Measurements from ENCODE around the gene OR51E1.

OR51E1 gene

DNA sequence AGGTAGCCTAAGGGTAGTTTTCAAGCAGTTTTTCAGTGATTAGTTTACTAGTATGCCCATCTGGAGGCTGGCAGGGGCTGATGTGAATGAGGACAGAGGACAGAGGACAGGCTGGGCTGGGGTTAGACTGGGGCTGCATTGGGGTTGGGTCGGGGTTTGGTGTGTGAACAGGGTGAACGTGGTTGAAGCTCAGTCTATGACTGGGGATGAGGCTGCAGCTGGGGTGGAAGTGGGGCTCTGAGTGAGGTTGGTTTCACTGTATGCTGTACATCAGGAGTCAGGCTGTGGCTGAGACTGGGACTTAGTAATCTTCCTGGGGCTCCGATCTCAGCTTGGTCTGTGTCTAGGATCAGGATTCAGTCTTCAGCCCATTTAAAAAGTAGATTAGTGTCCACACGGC is 451 bp downstream of the OR51E1 start:
- no peak for DNase-seq
- intact Hi-C loops (cut with DNase I) = loop anchor here (10.0 kb wide), 1 partner anchor 741 kb away; the partner anchor contains the start of gene OR51M1

DNA sequence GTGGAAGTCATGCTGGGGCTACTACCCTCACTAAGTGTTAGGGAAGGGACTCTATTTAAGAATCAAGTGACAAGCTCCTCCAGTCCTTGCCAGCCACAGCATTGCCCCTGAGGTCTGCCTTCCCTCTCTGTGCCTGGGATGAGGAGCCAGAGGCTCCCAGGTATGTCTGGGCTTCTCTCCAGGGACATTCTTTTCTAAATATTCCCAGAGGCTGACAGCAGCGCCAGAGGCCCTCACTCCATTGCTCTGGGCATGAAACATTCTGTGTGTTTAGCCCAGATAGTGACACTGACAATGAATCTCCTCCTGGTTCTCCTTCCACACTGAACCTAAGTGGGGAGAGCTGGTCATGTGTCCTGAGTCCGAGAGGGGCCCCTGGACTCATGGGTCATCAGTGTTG is 2.2 kb downstream of the OR51E1 start:
- intact Hi-C loops (cut with DNase I) = loop anchor here (10.0 kb wide), 1 partner anchor 739 kb away; the partner anchor contains the start of gene OR51M1
- no peak for DNase-seq

DNA sequence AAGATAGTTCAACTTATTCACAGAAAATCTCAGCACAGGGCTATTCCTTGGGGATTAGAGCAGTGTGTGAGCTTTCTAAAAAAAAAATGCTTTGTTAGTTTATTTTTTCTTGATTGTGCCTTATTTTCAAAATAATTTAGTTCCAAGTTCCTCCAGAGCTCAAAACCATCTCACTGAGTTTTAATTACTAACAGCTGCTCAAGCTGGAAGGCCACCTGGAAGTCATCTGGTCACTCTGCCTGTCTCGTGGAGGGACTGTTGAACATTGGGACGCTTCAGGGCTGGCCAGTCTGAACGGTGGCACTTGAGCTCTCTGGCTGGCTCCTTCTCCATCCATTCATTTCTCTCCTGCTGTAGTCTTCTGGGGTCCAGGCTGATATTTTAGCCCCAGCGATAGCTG is 4.0 kb downstream of the OR51E1 start:
- DNase-seq = no peak
- intact Hi-C loops (cut with DNase I) = loop anchor here (10.0 kb wide), 1 partner anchor 737 kb away; the partner anchor contains the start of gene OR51M1

DNA sequence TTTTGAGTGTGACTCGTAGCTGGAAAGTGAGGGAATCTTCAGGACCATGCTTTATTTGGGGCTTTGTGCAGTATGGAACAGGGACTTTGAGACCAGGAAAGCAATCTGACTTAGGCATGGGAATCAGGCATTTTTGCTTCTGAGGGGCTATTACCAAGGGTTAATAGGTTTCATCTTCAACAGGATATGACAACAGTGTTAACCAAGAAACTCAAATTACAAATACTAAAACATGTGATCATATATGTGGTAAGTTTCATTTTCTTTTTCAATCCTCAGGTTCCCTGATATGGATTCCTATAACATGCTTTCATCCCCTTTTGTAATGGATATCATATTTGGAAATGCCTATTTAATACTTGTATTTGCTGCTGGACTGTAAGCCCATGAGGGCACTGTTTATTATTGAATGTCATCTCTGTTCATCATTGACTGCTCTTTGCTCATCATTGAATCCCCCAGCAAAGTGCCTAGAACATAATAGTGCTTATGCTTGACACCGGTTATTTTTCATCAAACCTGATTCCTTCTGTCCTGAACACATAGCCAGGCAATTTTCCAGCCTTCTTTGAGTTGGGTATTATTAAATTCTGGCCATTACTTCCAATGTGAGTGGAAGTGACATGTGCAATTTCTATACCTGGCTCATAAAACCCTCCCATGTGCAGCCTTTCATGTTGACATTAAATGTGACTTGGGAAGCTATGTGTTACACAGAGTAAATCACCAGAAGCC is 11.0 kb downstream of the OR51E1 start:
- intact Hi-C loops (cut with DNase I) = no loop called here

DNA sequence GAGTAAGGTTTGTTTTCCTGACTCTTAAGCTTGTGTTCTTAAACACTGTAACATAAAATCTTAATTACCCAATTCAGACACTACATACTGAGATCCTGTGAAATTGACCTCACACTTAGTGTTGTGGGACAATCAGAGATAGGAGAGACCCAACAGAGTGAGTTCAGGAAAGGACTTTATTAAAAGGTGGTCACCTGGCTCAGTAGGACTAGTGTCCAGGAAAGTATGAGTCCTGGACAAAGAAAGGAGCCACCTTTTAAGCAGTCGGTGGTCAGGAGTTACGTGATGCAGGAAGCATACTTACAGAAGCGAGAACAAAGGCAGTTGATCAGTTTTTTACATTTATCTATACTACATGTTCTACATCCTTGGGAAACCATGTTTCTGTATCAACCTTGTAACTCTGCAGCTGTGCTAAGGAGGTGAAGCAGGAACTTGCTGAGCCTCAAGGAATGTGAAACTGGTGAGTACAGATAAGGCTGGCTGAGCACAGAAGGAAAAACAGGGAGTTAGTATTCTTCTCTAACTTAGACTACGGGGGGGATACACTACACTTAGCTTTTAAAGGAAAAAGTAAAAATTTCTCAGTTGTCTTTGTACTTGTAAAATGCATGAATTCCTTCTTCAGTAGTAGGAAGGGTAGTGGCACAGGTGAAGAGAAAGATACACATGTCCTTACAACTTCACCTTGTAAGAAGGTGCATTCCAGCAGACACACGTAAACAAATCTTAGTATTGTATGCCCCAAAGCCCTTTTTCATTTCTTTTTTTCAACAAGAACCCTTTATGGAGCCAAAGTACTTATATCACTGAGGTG is 15.1 kb downstream of the OR51E1 start:
- intact Hi-C loops (cut with DNase I) = no loop called here
- DNase-seq = no peak

More for the DNA sequence above, 11.0 kb downstream of the OR51E1 start:
- DNase-seq = no peak

DNA sequence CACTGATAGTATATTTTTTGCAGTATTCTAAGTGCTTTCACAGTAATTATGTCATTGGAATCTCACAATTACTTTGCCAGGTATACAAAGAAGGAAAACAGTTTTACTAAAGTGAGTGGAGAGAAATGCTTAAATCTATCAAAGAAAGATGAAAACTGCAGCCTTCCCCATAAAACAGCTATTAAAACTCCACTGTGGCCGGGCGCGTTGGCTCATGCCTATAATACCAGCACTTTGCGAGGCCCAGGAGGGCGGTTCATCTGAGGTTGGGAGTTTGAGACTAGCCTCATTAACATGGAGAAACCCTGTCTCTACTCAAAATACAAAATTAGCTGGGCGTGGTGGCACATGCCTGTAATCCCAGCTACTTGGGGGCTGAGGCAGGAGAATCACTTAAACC is 19.1 kb downstream of the OR51E1 start:
- DNase-seq = no peak
- intact Hi-C loops (cut with DNase I) = no loop called here

DNA sequence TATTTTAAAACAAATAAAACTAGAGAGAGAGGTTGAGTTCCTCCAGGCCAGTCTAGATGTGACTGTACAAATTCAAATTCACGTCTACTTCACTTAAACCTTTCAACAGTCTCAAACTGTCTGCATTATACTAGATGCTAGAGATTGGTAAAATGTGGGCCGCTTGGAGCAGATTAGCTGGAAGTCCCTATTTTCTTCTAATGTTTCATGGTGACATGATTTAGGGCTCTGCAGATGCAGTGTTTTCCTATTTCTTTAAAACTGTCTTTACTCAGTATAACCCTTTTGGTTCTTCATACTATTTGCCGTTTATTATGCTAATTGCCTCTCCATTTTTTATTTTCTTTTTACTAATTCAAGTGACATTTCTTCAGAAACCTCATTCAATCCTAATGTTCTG is 20.4 kb downstream of the OR51E1 start:
- intact Hi-C loops (cut with DNase I) = no loop called here
- DNase-seq = no peak

DNA sequence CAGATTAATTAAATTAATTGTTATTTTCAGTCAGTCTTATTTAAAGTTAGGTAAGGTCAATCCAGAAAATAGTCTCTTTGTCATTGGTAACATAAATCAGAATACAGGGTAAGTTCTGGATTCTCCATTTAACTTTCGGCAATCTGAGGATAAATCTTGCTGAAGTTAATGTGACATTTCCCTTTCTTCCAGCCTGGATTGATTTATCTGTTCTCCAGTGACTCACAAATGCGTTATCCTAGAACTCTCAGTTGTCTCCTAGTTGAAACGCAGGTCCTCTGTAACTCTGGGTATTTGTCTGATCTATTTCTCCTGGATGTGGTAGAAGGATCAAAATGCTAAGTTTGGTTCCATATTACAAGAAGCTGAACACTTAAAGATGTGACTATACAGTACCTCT is 21.0 kb downstream of the OR51E1 start:
- intact Hi-C loops (cut with DNase I) = no loop called here
- no peak for DNase-seq

DNA sequence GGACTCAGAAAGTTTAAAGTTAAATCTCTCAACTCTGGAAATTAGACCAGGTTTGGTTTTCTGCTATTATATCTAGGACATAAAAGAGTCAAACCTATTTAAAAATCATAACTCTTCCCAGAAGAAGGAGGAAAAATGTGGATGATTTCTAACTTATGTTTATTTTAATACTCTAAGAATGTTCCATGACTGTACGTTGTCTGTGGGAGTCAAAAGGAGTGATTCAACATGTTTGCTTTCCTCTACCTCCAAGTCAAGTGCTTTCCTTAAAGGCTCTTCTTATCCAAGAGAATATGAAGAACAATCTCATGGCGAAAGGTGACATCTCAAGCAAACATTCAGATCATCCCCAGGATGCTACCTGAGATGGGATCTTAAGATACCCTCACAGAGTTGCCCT is 21.6 kb downstream of the OR51E1 start:
- intact Hi-C loops (cut with DNase I) = no loop called here
- DNase-seq = no peak

DNA sequence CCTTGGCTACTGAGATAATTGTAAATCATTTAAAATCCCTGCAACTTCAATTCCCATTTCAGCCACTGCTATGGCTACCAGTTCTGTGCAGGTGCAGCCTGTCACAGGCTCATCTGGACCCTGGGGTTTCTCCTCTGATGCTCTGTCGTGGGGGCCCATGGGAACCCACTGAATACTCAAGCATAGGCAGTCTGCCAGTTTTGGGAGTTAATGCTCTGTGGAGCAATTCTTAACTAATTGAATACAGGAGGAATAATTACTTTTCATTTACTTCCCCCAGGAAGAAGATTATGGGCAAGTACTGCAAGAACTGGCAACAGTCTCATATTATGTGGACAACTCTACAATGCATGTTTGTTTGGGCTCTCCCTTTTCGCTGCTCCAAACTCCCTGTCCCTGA is 28.0 kb downstream of the OR51E1 start:
- intact Hi-C loops (cut with DNase I) = no loop called here
- no peak for DNase-seq

DNA sequence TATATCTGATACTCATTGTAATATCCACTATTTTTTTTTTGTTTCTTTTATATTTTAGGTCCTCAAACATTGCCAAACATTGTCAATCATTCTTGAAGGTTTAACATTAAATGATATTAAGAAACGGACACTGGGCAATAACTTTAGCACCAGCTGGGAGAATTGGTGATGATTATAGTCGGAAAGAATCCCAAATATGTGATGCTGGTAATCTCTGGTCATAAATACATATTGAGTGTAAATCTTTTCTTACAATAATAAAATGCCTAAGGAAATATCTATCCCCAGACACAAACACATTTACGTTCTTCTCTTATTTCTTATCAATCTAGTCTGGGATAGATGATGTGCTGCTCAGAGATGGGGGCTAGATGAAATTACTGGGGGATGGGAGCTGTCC is 28.7 kb downstream of the OR51E1 start:
- DNase-seq = no peak
- intact Hi-C loops (cut with DNase I) = no loop called here

DNA sequence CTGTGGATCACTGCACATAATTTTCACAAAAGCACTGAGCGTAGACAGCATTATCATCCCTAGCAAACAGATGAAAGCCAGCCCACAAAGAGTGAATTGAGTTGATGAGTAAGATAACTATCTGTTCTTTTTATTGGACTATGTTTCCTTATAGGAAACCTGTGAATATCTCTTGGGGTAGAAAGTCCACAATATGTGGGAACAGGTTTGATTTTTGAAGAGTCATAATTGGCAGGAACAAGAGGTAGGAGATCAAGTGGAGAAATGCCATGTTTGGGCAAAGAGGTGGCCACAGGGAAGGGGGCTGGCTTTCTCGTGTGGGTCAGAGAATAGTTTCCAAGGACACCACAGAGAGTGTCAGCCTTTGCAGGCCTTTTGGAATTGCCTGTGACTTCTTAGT is 30.0 kb downstream of the OR51E1 start:
- intact Hi-C loops (cut with DNase I) = no loop called here
- DNase-seq = no peak

DNA sequence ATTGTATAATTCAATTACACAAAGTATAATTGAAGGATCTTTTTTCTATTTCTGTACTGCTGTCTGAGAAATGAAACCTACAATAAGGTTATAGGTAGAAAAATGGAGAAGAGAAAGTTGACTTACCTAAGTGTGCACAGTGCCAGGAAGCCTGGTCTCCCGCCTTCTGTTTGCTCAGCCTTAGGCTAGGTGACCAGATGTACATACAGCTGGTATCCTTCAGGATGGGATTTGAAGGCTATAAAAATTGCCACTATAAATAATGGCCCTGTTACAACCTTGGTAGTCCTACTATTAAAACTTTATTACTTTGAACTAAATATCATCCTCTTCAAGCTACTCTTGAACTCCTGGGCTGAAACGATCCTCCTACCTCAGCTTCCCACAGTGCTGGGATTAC is 34.2 kb downstream of the OR51E1 start:
- intact Hi-C loops (cut with DNase I) = no loop called here
- DNase-seq = no peak

DNA sequence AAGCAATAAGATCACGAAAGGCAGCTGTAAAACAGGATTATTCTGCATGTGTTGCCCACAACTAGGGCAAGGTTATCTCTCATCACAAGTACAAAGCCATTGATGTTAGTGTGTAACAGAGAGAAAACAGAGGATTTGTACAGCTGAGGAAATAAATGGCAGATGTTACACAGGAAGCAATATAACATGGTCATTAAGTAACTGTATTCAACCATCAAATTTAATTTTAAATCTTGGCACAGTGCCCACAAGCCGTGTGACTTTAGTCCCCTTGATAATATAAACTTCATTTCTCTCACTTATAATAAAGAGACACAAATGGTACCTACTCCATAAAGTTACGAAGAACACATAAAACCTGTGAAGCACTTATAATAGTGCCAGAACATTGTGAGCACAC is 36.6 kb downstream of the OR51E1 start:
- intact Hi-C loops (cut with DNase I) = no loop called here

DNA sequence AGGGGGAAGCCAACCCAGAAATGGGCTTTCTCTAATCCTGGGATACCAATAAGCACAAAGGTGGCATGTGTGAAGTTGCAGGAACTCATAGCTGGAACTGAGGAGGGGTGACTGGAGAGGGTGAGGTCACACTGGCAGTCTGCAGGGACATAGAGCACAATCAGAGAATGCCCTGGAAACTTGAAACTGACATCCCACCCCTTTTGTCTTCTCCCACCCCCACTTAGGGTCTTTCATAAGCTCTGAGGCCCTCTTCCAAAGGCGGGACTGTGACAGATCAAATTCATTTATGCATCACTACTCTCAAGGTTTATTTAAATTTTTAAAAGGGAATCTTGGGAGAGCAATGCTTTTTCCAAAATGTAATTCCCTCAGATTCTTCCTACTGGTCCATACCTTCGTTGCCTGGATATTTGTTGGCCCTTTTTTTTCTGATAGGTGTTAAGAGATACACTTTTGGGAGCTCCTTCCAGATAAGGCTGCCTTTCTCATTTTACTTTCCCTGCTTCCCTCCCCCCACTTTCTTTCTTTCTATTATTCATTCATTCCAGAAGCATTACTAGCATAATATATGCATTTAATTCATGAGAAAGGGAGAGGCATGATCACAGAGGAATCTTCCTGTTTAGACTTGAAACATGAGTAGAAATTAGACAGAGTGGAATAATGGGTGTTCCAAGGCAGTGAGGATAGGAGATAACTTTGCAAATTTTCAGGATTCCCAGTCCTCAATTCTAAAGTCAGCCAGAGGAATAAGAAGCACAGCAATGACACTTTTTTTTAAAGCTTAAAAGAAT is 39.0 kb downstream of the OR51E1 start:
- intact Hi-C loops (cut with DNase I) = no loop called here
- DNase-seq = no peak

More for the DNA sequence above, 36.6 kb downstream of the OR51E1 start:
- DNase-seq = no peak

DNA sequence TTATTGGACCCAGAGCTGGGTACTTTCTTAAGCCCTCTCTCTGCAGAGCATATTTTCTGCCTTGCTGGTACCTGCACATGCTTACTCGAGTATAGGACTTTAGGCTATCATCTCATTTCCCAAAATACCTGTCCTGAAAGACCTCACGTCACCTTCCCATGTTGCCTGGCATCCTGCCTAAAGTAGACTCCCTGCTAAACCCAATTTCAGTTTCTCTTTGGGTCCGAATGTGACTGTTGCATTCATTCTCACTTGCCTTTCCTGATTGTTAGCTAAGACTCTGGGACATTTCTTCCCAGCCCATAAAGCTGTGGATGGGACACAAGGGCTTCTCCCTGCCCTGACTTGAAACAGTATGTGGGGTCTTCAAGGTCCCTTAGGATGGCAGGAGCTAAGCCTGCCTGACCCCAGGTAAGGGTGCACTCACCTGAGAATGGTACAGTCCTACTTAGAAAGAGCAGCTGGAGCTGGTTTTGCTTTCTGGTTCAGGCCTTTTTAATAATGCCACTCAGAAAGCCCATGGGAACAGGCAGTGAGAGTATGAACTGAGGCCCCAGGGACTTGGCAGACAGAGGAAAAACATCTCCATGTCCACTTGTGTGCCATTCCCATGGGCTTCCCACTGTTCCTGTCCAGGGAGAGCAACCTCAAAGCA is 41.0 kb downstream of the OR51E1 start:
- DNase-seq = no peak
- intact Hi-C loops (cut with DNase I) = no loop called here

DNA sequence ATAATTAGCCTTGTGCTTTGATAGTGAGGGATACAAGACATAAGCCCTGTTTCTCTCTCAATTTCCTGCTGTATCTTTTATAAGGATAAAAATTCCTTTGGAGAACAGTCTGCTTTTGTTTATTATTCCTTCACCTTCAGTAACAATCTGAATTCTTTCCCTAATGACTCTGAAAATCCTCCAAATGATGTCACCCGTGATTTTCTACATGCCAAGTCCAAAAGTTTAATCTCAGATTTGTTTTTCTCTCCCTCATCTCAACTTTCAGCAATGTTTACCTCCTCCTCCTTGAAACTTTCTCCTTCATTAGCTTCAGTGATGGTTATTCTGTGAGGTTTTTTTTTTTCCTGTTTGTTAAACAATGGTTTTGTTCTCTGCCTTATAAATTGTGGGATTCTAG is 51.7 kb downstream of the OR51E1 start:
- intact Hi-C loops (cut with DNase I) = no loop called here
- no peak for DNase-seq

DNA sequence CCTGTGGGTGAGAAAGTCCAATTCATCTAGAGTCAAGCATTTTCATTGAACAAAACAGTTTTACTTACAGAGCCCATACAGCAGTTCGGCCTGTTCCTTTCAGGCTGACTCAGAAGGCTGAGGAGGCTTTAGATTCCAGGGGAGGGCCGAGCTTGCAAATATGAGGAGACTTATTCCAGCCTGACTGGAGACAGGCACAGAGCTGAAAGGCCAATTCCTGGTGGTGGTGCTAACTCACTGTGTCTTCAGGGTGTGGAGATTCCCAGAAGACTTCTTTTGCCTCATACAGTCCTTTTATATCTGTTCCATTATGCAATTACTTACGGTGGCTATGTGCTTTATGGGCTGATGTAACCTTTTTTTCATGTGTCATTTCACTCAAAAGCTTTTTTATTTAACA is 53.8 kb downstream of the OR51E1 start, which contains the start of gene OR51E2:
Gene OR51E2 (minus strand): TSS at position 269 of the 400 bp plus-strand sequence. CDS start 15,142 bp downstream, outside the sequence.
- intact Hi-C loops (cut with DNase I) = no loop called here
- no peak for DNase-seq

DNA sequence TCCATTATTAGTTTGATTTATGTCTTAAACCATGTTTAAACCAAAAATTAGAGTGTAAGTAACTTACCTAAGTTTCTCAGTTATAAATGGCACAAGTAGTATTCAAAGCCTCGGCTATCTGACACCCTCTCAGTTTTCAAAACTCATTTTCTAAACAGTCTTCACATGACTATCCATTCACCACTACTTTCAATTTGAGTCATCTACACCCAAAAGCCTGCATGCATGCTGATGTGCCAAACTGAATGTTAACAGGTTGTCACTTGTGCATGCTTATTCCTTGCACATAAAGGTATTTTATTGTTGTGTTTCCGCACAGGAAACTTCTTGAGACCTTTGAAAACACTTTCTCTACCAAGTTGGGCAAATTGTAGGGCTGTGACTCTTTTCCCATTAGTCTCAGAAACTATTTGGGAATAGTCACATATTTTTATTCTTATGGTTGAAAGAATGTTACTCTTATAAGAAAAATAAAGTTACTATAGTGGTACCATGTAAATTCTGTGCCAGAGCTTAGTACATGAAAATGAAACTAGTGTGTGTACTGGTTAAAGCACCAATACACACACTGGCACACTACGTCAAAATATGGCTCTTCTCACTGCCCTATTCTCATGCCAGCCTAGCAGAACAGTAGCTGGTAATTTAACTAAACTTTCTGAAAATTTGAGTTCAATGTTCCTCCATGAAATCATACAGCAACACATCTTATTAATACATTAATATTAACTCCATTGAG is 56.1 kb downstream of the OR51E1 start:
- intact Hi-C loops (cut with DNase I) = no loop called here
- no peak for DNase-seq

DNA sequence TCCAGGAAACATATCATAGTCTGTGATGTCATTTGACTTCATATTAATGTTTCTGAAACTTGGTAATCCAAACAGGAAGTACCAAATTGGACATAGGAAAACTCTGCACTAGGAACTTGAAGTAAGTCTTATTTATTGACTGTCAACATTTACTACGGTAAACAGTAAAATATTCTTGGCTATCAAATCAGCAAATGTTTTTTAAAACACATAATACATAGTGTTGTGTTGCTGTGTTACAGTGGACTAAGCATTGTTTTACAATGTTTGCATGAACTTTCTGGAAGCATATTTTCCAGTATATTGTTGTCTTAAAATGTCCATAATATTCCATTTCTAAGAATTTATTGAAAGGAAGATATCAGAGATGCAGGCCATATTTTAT is 56.6 kb downstream of the OR51E1 start:
- DNase-seq = no peak
- intact Hi-C loops (cut with DNase I) = no loop called here

Measured in posterior cingulate gyrus (tissue), 11 donors.